ENCODE data around the gene FAM149A.

FAM149A gene

GRCh38 chr4:186150926-186151325 is 46.4 kb downstream of the FAM149A start:
- Mint-ChIP-seq H3K27me3 (ENCODE audit: low read depth, poor library complexity) (peaks cover 24% of the 10 kb centered on the region), H3K36me3 (ENCODE audit: low read depth) (peaks cover 11% of the 10 kb centered on the region), H3K4me3 (no peak overlapping the region), H3K9me3 (no peaks in the 10 kb centered on the region), H3K27ac (no peak overlapping the region), H3K4me1 (peaks cover 3% of the 10 kb centered on the region)
- TF ChIP-seq CTCF (IDR thresholded peaks at IDR 0.05), result no peak
- DNase-seq, result no peak

GRCh38 chr4:186151499-186151898 is 47.0 kb downstream of the FAM149A start:
- Mint-ChIP-seq H3K9me3 (no peaks in the 10 kb centered on the region), H3K36me3 (ENCODE audit: low read depth) (peaks cover 11% of the 10 kb centered on the region), H3K4me3 (no peak overlapping the region), H3K27me3 (ENCODE audit: low read depth, poor library complexity) (peaks cover 18% of the 10 kb centered on the region), H3K4me1 (no peaks in the 10 kb centered on the region), H3K27ac (no peak overlapping the region)
- TF ChIP-seq CTCF (IDR thresholded peaks at IDR 0.05), result no peak
- DNase-seq, result no peak

GRCh38 chr4:186158021-186158813 is 53.7 kb downstream of the FAM149A start:
- no peak overlapping the region for H3K27ac Mint-ChIP-seq
- no peaks in the 10 kb centered on the region for H3K4me1 Mint-ChIP-seq
- no peak overlapping the region for H3K4me3 Mint-ChIP-seq
- H3K9me3 Mint-ChIP-seq, result no peaks in the 10 kb centered on the region
- H3K27me3 Mint-ChIP-seq (ENCODE audit: low read depth, poor library complexity), result no peaks in the 10 kb centered on the region
- TF ChIP-seq CTCF (IDR thresholded peaks at IDR 0.05), result no peak
- peaks cover 11% of the 10 kb centered on the region for H3K36me3 Mint-ChIP-seq (ENCODE audit: low read depth)
- no peak for DNase-seq

- no peaks in the 10 kb centered on the region for H3K4me1 Mint-ChIP-seq
- H3K27ac Mint-ChIP-seq, result no peak overlapping the region
- no peaks in the 10 kb centered on the region for H3K27me3 Mint-ChIP-seq (ENCODE audit: low read depth, poor library complexity)
- H3K9me3 Mint-ChIP-seq, result no peaks in the 10 kb centered on the region
- DNase-seq, result no peak
- no peak for TF ChIP-seq CTCF (IDR thresholded peaks at IDR 0.05)
- H3K36me3 Mint-ChIP-seq (ENCODE audit: low read depth), result peaks cover 11% of the 10 kb centered on the region
- H3K4me3 Mint-ChIP-seq, result no peak overlapping the region
Observed at GRCh38 chr4:186158966-186159365, 54.5 kb downstream of the FAM149A start.

- Mint-ChIP-seq H3K4me1 (no peaks in the 10 kb centered on the region), H3K27me3 (ENCODE audit: low read depth, poor library complexity) (no peaks in the 10 kb centered on the region), H3K4me3 (no peak overlapping the region), H3K9me3 (no peaks in the 10 kb centered on the region), H3K36me3 (ENCODE audit: low read depth) (peaks cover 7% of the 10 kb centered on the region), H3K27ac (no peak overlapping the region)
- DNase-seq, result no peak
- no peak for TF ChIP-seq CTCF (IDR thresholded peaks at IDR 0.05)
Observed at GRCh38 chr4:186159613-186160012, 55.1 kb downstream of the FAM149A start.

GRCh38 chr4:186161138-186161537 is 56.6 kb downstream of the FAM149A start:
- Mint-ChIP-seq H3K4me3 (no peak overlapping the region), H3K27ac (peak overlapping the region; percentile 62), H3K36me3 (ENCODE audit: low read depth) (no peaks in the 10 kb centered on the region), H3K9me3 (no peaks in the 10 kb centered on the region), H3K4me1 (no peaks in the 10 kb centered on the region), H3K27me3 (ENCODE audit: low read depth, poor library complexity) (peaks cover 4% of the 10 kb centered on the region)
- no peak for DNase-seq
- TF ChIP-seq CTCF (IDR thresholded peaks at IDR 0.05), result no peak
